HG03139 (cell line): ENCODE results near the gene STK10.
"Not testable (repeated sequence)": the region's sequence is repeated elsewhere in the genome, so short reads cannot be mapped to it uniquely, and the experiment has no call there.

ENCODE experiments used
- ATAC-seq: cut with Tn5 transposase; IDR thresholded peaks from one replicate; pipeline ENCODE4 v1.9.1; 2021; ENCODE audit not compliant: unreplicated experiment

Gene STK10

GRCh38 chr5:172167895-172168294 is 20.1 kb downstream of the STK10 start:
- ATAC-seq, result no peak

- no peak for ATAC-seq
Measured at GRCh38 chr5:172166030-172166826, 21.8 kb downstream of the STK10 start.

GRCh38 chr5:172165465-172165864 is 22.6 kb downstream of the STK10 start:
- ATAC-seq, result no peak

- ATAC-seq, result no peak
Measured at GRCh38 chr5:172164769-172165212, 23.2 kb downstream of the STK10 start.

GRCh38 chr5:172163346-172163745 is 24.7 kb downstream of the STK10 start:
- ATAC-seq, result no peak

GRCh38 chr5:172162987-172163343 is 25.1 kb downstream of the STK10 start:
- ATAC-seq, result no peak

- no peak for ATAC-seq
Measured at GRCh38 chr5:172162323-172162986, 25.6 kb downstream of the STK10 start.

- no peak for ATAC-seq
Measured at GRCh38 chr5:172160506-172160905, 27.5 kb downstream of the STK10 start.

GRCh38 chr5:172159016-172159415 is 29.0 kb downstream of the STK10 start:
- ATAC-seq, result no peak

GRCh38 chr5:172156541-172156994 is 31.5 kb downstream of the STK10 start:
- ATAC-seq, result no peak

- ATAC-seq, result not testable (repeated sequence)
Measured at GRCh38 chr5:172155101-172155500, 32.9 kb downstream of the STK10 start.

- ATAC-seq, result no peak
Measured at GRCh38 chr5:172153695-172154094, 34.3 kb downstream of the STK10 start.

- ATAC-seq, result no peak
Measured at GRCh38 chr5:172151661-172152210, 36.3 kb downstream of the STK10 start.

GRCh38 chr5:172150514-172151425 is 37.3 kb downstream of the STK10 start:
- ATAC-seq, result peak; percentile 51

GRCh38 chr5:172149481-172149880 is 38.5 kb downstream of the STK10 start:
- not testable (repeated sequence) for ATAC-seq

GRCh38 chr5:172149073-172149472 is 39.0 kb downstream of the STK10 start:
- ATAC-seq, result no peak

- ATAC-seq, result no peak
Measured at GRCh38 chr5:172148381-172148780, 39.6 kb downstream of the STK10 start.

- no peak for ATAC-seq
Measured at GRCh38 chr5:172147857-172148256, 40.2 kb downstream of the STK10 start.

GRCh38 chr5:172146748-172147092 is 41.3 kb downstream of the STK10 start:
- no peak for ATAC-seq

- no peak for ATAC-seq
Measured at GRCh38 chr5:172145870-172146747, 41.9 kb downstream of the STK10 start.
